ENCODE results near the gene VSNL1.

GRCh38 chr2:17620280-17620679 is 79.8 kb downstream of the VSNL1 start:
- TF ChIP-seq CTCF (conservative IDR thresholded peaks at IDR 0.05): no peak
- no peak for TF ChIP-seq ZFX (IDR thresholded peaks at IDR 0.05)

All from C4-2B (cell line).